Measurements from ENCODE around the gene CITED2.

The CITED2 gene

DNA sequence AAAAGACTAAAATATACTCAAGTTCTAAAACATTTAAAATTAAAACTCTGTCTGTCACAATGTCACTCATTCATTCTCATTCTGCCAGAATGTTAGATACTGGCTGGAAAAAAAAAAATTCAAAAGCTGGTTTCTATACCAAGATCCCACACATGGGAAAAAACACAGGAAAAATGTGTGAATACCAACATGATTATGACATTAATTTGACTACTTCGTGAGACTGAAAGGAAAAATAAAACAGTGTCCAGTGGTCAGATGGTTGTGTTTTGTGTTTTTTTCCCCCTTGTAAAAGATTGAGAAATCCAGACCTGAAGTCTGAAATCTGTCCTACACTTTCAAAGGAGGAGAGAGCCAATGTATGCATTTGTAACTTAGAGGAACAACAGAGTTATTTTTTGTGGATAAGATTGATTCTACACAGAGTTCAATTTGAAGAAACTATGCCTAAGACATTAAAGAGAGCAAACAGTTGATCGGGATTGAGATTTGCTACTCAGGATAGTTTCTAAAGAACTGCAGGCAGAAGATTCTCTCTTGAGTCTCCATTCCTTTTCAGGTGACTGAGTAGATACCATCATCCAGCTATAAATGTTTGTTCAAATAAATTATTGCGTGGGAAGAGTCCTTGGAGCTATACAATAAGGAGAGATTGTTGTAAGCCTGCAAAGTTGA is 43.5 kb downstream of the CITED2 start:
- Histone ChIP-seq H3K4me3 (ENCODE audit: low read length) (no peak overlapping the region), H3K36me3 (ENCODE audit: control insufficient read depth, insufficient read depth, low read length) (no peaks in the 10 kb centered on the region), H3K27me3 (ENCODE audit: control insufficient read depth, insufficient read depth, low read length) (no peaks in the 10 kb centered on the region), H3K27ac (ENCODE audit: low read length) (no peak overlapping the region), H3K9me3 (ENCODE audit: control insufficient read depth, insufficient read depth, low read length) (no peaks in the 10 kb centered on the region), H3K4me1 (ENCODE audit: control insufficient read depth, insufficient read depth, low read length) (no peaks in the 10 kb centered on the region)
- WGBS (ENCODE audit: insufficient coverage, insufficient read length): no CpG with 5 or more reads among the region's 3 CpGs
- no peak for DNase-seq (ENCODE audit: low read depth, low spot score)

DNA sequence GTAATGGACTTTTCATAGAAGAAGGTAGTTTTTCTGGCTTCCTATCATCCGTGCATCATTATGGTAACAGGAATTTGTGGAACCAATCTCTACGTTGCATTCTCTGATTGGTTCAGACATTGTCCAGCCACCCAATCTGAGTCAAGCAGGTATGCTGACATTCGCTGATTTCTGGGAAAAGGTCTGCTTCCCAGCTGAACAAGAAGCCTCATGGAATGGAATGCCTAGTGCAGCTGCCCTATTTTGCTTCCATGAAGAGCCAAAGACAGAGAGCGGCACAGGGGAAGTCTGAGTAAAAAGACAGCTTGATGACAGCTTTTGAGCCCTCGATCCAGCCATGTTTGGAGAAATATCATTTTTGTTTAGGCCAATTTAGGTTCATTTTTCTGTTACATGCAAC is 44.1 kb downstream of the CITED2 start:
- H3K27ac ChIP-seq (ENCODE audit: low read length): no peak overlapping the region
- DNase-seq (ENCODE audit: low read depth, low spot score): no peak
- no peak overlapping the region for H3K4me3 ChIP-seq (ENCODE audit: low read length)
- no peaks in the 10 kb centered on the region for H3K4me1 ChIP-seq (ENCODE audit: control insufficient read depth, insufficient read depth, low read length)
- no peaks in the 10 kb centered on the region for H3K9me3 ChIP-seq (ENCODE audit: control insufficient read depth, insufficient read depth, low read length)
- WGBS (ENCODE audit: insufficient coverage, insufficient read length): no CpG with 5 or more reads among the region's 5 CpGs
- no peaks in the 10 kb centered on the region for H3K27me3 ChIP-seq (ENCODE audit: control insufficient read depth, insufficient read depth, low read length)
- H3K36me3 ChIP-seq (ENCODE audit: control insufficient read depth, insufficient read depth, low read length): no peaks in the 10 kb centered on the region

- no peak overlapping the region for H3K4me3 ChIP-seq (ENCODE audit: low read length)
- H3K36me3 ChIP-seq (ENCODE audit: control insufficient read depth, insufficient read depth, low read length): no peaks in the 10 kb centered on the region
- no peak overlapping the region for H3K27ac ChIP-seq (ENCODE audit: low read length)
- WGBS (ENCODE audit: insufficient coverage, insufficient read length): no CpG with 5 or more reads among the region's 3 CpGs
- no peaks in the 10 kb centered on the region for H3K9me3 ChIP-seq (ENCODE audit: control insufficient read depth, insufficient read depth, low read length)
- no peaks in the 10 kb centered on the region for H3K4me1 ChIP-seq (ENCODE audit: control insufficient read depth, insufficient read depth, low read length)
- DNase-seq (ENCODE audit: low read depth, low spot score): no peak
- H3K27me3 ChIP-seq (ENCODE audit: control insufficient read depth, insufficient read depth, low read length): no peaks in the 10 kb centered on the region
Measured at GRCh38 chr6:139329224-139329623, 45.2 kb downstream of the CITED2 start.

- H3K36me3 ChIP-seq (ENCODE audit: control insufficient read depth, insufficient read depth, low read length): no peaks in the 10 kb centered on the region
- H3K27me3 ChIP-seq (ENCODE audit: control insufficient read depth, insufficient read depth, low read length): no peaks in the 10 kb centered on the region
- no peak overlapping the region for H3K4me3 ChIP-seq (ENCODE audit: low read length)
- no peak overlapping the region for H3K27ac ChIP-seq (ENCODE audit: low read length)
- peaks cover 1% of the 10 kb centered on the region; the same call in 1 of the 2 replicates for H3K4me1 ChIP-seq (ENCODE audit: control insufficient read depth, insufficient read depth, low read length)
- WGBS (ENCODE audit: insufficient coverage, insufficient read length): no CpG with 5 or more reads among the region's 5 CpGs
- no peak for DNase-seq (ENCODE audit: low read depth, low spot score)
- H3K9me3 ChIP-seq (ENCODE audit: control insufficient read depth, insufficient read depth, low read length): no peaks in the 10 kb centered on the region
Measured at GRCh38 chr6:139327038-139327437, 47.4 kb downstream of the CITED2 start.

DNA sequence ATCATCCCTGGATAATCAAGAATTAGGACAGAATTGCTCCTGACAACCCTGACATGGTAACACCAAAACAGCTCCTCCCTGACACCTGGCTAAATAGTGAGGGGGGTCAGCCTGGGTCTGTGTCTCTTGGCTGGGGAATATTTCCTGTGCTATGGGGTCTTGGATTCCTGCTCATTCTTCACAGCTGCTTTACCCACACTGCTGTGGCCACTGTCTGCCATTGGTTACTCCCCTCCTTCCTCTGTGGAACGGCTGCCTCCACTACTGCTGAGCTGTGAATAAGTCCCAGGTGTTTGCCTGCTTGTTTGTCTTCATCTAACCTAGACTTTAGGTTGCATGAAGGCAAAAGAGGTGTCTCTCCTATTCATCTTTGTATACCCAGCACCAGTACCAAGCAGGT is 48.8 kb downstream of the CITED2 start:
- Histone ChIP-seq H3K27me3 (ENCODE audit: control insufficient read depth, insufficient read depth, low read length) (no peaks in the 10 kb centered on the region), H3K36me3 (ENCODE audit: control insufficient read depth, insufficient read depth, low read length) (no peaks in the 10 kb centered on the region), H3K4me1 (ENCODE audit: control insufficient read depth, insufficient read depth, low read length) (peaks cover 1% of the 10 kb centered on the region; the same call in 1 of the 2 replicates), H3K27ac (ENCODE audit: low read length) (no peak overlapping the region), H3K9me3 (ENCODE audit: control insufficient read depth, insufficient read depth, low read length) (no peaks in the 10 kb centered on the region), H3K4me3 (ENCODE audit: low read length) (no peak overlapping the region)
- no peak for DNase-seq (ENCODE audit: low read depth, low spot score)
- whole genome bisulfite sequencing (ENCODE audit: insufficient coverage, insufficient read length): no CpG with 5 or more reads among the region's 1 CpG

DNA sequence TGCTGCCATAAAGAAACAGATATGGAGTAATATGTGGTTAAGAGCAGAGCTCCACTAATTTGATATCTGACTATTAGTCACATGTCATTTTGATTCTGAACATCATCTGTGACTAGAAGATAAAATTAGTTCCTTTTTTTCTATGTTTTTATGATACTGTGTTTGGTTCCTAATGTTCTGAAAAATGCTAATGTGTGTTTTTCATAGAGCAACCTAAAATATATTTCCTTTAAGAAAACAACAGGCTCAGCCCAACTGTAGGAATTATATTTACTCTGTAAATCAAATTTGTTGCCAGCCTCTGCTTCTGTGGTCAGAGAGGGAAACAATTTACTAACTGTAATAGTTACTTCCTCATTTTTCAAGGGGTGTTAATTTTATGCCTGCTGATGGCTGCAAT is 49.3 kb downstream of the CITED2 start:
- DNase-seq (ENCODE audit: low read depth, low spot score): no peak
- H3K4me3 ChIP-seq (ENCODE audit: low read length): no peak overlapping the region
- no peaks in the 10 kb centered on the region for H3K27me3 ChIP-seq (ENCODE audit: control insufficient read depth, insufficient read depth, low read length)
- H3K27ac ChIP-seq (ENCODE audit: low read length): no peak overlapping the region
- H3K4me1 ChIP-seq (ENCODE audit: control insufficient read depth, insufficient read depth, low read length): peaks cover 1% of the 10 kb centered on the region; the same call in 1 of the 2 replicates
- no peaks in the 10 kb centered on the region for H3K36me3 ChIP-seq (ENCODE audit: control insufficient read depth, insufficient read depth, low read length)
- H3K9me3 ChIP-seq (ENCODE audit: control insufficient read depth, insufficient read depth, low read length): no peaks in the 10 kb centered on the region

GRCh38 chr6:139324301-139324555 is 50.2 kb downstream of the CITED2 start:
- H3K4me1 ChIP-seq (ENCODE audit: control insufficient read depth, insufficient read depth, low read length): peaks cover 1% of the 10 kb centered on the region; the same call in 1 of the 2 replicates
- H3K9me3 ChIP-seq (ENCODE audit: control insufficient read depth, insufficient read depth, low read length): no peaks in the 10 kb centered on the region
- no peak for DNase-seq (ENCODE audit: low read depth, low spot score)
- no peaks in the 10 kb centered on the region for H3K36me3 ChIP-seq (ENCODE audit: control insufficient read depth, insufficient read depth, low read length)
- no peak overlapping the region for H3K4me3 ChIP-seq (ENCODE audit: low read length)
- H3K27me3 ChIP-seq (ENCODE audit: control insufficient read depth, insufficient read depth, low read length): no peaks in the 10 kb centered on the region
- WGBS (ENCODE audit: insufficient coverage, insufficient read length): no CpG with 5 or more reads among the region's 1 CpG
- no peak overlapping the region for H3K27ac ChIP-seq (ENCODE audit: low read length)

DNA sequence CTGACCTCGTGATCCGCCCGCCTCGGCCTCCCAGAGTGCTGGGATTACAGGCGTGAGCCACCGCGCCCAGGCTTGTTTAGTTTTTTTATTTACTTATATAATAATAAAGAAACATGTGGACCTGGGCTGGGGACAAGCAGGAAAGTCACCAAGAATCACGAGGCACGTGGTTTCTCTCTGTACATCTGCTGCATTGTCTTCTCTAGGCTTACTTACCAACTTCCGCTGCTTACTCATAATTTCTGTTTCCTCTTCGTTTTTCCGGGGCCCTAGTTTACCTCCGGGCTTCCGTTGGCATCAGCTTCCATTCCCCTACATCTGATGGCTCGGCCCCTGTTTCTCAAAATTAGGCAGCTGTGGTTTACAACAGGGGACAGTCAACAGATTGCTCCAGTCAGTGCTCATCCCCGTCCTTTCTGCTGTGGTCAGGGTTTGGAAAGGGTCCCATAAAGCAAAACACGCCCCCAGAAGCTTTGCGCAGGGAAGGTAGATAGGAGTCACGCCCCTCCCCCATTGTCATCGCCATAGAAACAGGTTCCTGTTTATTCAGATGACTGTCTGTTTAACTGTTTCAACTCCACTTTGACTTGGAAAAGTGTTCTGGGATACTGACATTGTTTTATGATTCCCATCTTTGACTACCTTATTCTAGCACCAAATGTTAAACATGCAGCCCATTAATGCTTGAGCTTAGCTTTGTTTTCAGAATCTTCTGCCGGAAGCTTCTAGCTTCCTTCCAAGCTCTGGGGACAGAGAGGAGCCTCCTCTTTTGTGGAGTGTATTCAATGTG is 50.7 kb downstream of the CITED2 start:
- H3K4me3 ChIP-seq (ENCODE audit: low read length): no peak overlapping the region
- no CpG with 5 or more reads among the region's 21 CpGs for WGBS (ENCODE audit: insufficient coverage, insufficient read length)
- no peaks in the 10 kb centered on the region for H3K36me3 ChIP-seq (ENCODE audit: control insufficient read depth, insufficient read depth, low read length)
- peak; percentile 50 for DNase-seq (ENCODE audit: low read depth, low spot score)
- peaks cover 1% of the 10 kb centered on the region; the same call in 1 of the 2 replicates for H3K4me1 ChIP-seq (ENCODE audit: control insufficient read depth, insufficient read depth, low read length)
- H3K9me3 ChIP-seq (ENCODE audit: control insufficient read depth, insufficient read depth, low read length): no peaks in the 10 kb centered on the region
- H3K27me3 ChIP-seq (ENCODE audit: control insufficient read depth, insufficient read depth, low read length): no peaks in the 10 kb centered on the region
- no peak overlapping the region for H3K27ac ChIP-seq (ENCODE audit: low read length)

Measured in iPS DF 6.9 (cell line).